ENCODE measurements around the gene GATA3.
A peak's percentile ranks its signal among the peaks of the same experiment; 100 is the strongest.

The GATA3 gene

DNA sequence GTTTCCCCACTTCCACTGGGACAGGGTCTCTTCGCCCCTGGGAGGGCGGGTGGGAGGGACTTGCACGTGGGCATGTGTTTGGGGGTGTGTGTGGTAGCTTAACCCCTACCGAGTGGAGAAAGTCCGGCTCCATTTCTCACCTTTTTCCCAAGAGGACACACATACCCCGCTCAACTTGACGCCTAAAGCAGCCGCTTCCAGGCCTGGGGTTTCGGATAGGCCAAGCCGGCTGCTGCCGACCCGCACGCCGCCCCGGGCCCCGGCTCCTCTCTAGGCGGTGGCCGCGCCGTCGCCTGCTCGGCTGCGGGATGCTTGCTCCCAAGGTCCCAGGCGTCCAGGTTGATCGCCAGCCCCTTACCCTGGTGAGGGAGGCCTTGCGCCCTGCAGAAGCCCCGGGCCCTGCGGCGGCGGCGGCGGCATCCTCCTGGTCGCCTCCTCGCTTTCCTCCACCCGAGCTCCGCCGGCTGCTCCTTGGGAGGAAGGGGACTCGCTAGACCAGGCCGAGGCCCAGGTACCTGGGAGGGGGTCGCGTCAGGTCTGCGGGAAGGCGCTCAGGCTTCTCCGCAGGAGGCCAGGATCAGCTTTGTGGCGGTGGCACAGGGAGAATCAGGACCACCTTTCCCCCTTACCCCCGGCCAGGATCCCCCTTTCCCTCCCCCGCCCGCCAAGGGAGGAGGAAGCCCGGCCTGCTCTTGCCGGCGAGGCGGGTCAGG lies 3.2 kb upstream of the GATA3 start:
- no peak for DNase-seq (ENCODE audit: low read depth in 2 of 2)

DNA sequence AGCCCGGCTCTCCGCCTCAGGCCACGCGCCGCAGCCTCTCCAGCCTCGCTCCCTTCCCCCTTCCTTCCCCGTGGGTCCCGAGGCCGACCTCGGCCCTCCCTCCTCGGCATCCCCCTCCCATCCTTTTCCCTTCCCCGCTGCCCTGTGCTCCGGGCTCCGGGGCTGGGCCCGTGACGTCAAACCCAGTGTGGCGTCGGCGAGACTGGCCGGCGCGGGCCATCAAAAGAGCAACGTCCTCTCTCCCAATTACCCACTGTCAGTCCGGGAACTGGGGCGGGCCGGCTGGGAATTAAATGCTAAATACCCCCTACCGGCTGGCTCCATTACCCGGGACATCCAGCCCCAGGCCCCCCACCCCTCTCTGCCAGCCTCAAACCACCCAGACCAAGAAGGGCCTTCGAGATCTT lies 2.6 kb upstream of the GATA3 start:
- no peak for DNase-seq (ENCODE audit: low read depth in 2 of 2)

DNA sequence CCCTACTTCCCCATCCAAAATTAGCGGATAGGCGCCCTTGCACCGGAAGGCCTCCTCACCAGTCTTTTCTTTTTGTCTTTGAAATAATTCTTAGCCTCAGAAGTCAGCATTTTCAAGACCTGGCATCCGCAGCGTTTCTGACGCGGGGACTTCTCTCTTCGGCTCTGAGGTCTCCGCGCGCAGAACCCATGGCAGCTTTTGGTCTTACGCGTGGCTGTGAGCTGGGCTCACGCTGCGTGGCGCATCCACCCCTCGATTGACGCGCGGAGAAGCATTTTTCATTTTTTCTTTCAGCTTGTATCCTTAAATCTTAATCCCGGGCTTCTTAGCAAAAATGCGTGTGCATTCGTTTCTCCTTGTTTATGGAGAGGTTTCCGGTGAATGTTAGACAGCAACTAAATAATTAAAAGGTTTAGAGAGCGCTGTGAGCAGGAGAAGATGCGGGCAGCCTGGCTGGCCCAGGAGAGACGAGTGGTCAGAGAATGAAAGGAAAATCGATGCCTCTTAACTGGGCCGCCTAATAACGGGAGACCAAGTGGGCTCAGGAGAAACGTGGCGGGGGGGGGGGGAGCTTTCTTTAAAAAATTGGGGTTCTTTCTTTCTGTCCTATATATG lies 2.0 kb upstream of the GATA3 start:
- no peak for DNase-seq (ENCODE audit: low read depth in 2 of 2)

DNA sequence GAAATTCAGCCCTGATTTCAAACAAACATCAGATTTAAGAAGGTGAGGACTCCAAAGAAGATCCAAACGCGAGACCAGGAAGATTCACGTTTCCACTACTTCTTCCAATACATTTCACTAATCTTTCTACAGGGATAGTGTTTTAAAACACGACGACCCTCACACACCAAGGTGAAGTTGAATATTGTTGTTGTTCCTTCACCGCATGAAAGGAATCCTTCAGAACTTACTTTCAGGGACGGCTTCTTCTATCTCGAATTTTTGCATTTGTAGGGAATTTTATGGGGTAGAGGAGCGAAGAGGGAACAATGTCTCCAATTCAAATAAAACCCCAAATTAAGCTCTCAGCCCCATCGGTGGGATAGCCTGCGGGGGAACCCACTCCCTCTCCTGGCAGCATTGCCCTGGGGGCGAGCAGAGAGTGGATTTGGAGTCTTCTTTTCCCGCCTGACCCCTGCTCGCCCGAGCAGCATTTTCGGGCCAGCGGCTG lies 1.5 kb upstream of the GATA3 start:
- DNase-seq (ENCODE audit: low read depth in 2 of 2) = no peak

DNA sequence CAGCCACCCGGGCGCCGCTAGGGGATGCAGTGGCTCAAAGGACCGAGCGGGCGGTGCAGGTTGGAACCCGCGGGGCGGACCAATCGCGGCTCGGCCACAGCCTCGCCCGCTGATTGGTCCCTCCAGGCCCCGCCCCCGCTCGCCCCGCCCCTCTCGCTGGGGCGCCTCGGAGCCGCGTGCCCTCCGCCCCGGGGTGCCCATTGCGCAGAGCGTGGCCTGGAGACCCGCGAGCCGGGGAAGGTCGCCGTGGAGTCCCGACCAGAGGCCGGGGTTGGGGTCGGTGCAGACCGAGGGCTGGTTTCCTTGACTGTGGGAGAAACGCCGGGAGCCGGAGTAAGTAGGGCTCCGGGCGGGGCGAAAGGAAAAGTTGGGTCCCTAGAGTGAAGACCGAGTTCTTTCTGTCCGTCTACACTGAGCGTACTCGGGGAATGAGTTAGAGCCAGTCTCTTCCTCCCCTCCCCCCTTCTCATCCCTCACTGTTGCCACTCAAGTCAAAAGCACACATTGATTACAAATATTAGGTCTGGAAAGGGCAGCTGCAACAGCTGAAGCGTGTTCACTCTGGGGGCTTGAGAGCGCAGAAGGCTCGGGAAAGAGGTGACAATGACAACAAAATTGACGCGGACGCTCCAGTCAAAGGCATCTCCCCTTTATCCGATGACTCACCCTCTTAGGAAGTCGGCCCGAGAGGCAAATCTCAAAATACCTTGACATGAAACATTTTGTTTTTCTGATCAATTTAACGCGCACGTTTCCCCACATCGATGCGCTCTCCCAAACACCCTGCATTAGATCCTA lies 843 bp upstream of the GATA3 start:
- peak; percentile 90 to 95 for DNase-seq (ENCODE audit: low read depth in 2 of 2)

DNA sequence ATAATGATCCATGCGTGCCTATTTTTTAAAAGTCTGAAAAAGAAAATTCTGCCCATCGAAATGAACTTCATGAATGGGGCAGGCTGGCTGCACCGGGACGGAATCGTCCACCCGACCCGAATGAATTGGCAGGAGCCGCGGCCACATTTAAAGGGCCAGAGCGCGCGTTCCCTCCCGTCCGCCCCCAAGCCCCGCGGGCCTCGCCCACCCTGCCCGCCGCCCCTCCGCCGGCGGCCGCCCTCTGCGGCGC lies 319 bp upstream of the GATA3 start:
- DNase-seq (ENCODE audit: low read depth in 2 of 2) = no peak

DNA sequence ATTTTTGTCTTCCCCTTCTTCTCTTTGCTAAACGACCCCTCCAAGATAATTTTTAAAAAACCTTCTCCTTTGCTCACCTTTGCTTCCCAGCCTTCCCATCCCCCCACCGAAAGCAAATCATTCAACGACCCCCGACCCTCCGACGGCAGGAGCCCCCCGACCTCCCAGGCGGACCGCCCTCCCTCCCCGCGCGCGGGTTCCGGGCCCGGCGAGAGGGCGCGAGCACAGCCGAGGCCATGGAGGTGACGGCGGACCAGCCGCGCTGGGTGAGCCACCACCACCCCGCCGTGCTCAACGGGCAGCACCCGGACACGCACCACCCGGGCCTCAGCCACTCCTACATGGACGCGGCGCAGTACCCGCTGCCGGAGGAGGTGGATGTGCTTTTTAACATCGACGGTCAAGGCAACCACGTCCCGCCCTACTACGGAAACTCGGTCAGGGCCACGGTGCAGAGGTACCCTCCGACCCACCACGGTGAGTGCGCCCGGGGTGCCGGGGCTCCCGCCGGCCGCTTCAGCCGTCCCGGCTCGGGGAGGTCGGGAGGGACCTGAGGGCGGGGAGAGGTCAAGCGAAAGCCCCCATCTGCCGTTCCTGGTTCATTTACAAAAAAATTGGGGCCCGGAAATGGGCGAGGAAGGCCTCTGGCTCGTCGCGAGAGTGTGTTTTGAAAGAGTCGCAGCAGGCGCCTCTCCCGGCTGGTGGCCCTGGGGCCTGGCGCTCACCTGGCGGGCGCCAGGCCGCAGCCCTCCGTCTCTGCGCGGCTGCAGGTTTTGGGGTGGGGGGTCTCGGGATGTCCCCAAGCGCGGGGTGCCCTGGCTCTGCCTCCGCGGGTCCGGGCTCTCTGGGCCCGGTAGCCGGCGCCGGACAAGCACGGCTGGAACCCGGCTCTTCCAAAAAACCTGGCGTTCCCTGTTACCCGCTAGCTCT lies 1.2 kb downstream of the GATA3 start:
- DNase-seq (ENCODE audit: low read depth in 2 of 2) = no peak

DNA sequence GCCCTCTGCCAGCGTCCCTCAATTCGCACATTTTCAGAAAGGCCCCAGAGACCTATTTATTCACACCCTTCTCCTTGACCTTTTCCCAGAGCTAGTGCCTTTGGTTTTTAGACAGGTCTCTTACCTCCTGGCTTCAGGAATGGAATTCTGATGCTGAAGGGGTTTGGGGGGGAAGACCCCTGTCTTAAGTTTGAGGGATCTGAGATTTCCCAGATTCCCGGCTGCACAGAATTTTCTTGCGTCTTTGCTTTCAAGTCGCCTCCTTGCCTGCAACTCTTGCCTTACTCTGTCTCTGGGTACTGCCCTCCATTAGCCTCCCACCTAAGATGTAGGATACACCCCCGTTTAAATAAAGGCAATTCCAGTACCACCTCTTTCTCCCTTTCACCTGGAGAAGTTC lies 1.9 kb downstream of the GATA3 start:
- DNase-seq (ENCODE audit: low read depth in 2 of 2) = no peak

DNA sequence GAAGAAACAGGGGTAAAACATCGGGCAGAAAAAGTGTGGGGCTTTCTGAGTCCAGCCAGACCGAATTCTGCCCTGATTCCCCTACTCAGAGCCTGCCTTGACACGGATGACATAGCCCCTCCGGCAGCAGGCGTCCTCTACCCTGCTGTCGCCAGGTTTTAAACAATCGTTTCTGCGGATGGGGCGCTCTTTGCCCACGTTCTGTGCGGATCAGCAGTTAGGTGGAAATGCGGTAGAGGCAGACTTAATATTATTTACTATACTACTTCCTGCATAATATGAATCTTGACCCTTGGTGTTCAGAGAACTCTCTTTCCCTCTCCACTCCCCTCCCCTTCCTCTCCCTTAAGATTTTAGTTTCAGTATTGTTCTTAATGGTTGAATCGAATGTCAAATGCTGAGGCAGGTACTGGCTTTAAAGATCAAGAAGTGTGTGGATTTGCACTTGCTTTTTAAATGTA lies 2.4 kb downstream of the GATA3 start:
- no peak for DNase-seq (ENCODE audit: low read depth in 2 of 2)

DNA sequence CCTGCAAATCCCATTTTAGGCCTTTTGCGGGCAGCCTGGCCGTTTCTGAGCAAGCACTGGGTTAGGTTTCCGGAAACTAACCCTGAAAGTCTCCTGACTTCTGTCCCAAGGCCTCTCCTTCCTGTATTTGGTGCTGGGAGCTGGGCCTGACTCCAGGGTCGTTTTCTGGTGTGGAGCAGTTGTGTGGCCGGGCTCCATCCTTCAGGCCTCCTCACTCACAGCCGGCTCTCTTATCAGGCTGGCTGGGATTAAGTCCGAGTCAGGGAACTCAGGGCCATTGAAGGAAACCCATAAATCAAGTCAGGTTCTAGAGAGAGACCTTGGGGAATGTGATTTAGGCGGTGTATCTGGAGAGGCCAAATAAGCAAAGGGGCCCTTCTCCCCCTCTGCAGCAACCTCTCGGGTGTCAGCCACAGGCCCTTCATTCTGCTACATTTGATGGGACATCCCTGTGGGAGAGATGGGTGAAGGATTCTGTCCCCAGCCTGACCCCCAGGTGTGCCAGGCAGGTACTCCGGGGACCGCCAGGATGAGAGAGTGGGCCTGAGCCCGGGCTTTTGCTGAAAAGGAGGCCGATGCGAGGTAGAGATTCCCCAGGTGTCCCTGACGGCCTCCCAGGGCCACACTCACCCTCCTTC lies 3.3 kb downstream of the GATA3 start:
- DNase-seq (ENCODE audit: low read depth in 2 of 2) = no peak

DNA sequence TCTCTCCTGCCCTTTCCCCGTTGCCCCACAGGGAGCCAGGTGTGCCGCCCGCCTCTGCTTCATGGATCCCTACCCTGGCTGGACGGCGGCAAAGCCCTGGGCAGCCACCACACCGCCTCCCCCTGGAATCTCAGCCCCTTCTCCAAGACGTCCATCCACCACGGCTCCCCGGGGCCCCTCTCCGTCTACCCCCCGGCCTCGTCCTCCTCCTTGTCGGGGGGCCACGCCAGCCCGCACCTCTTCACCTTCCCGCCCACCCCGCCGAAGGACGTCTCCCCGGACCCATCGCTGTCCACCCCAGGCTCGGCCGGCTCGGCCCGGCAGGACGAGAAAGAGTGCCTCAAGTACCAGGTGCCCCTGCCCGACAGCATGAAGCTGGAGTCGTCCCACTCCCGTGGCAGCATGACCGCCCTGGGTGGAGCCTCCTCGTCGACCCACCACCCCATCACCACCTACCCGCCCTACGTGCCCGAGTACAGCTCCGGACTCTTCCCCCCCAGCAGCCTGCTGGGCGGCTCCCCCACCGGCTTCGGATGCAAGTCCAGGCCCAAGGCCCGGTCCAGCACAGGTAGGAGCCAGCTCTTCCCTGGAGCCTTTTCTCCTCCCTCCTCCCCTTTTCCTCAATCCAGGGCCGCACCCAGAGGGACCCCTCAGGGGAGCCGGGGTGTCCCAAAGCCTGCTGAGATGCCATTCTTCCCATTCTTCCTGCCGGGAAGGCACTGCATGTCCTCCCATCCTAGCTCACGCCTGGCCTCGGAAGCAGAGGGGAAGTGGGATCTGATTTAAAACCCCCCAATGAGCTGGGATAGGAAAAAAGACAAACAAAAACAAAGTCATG lies 4.0 kb downstream of the GATA3 start:
- no peak for DNase-seq (ENCODE audit: low read depth in 2 of 2)

DNA sequence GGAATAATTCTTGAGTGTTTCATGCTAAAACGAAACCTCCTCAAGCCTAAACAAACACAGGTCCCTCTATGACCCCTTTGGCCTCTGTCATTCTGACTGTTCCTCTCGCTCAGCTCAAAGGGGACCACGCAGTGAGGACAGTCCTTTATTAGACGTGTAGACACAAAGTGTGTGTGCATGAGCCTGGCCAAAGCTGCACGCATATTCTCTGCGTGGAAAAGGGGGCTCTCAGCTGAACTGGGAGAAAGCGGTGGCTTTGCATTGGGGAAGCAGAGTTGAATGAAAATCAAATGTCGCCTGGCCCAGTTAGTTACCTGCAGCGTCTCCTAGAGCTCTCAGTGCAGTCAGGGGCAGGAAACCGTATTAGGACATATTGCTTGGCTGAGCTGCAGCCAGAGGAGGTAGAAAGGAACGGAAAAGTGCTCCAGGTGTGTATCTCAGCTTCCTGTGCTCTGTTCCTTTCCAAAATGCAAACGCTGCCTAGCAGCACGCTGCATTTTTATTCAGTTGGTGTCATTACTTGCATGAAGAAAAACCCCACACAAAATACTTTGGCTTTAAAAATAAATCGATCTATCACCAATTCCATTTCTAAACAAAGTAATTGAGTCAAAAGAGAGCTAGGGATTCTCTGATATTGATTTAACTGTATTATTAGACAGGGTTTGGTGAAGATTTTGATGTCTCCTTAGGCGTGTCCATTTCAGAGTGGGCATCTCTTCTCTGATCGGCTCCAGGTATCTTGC lies 4.9 kb downstream of the GATA3 start:
- DNase-seq (ENCODE audit: low read depth in 2 of 2) = no peak

DNA sequence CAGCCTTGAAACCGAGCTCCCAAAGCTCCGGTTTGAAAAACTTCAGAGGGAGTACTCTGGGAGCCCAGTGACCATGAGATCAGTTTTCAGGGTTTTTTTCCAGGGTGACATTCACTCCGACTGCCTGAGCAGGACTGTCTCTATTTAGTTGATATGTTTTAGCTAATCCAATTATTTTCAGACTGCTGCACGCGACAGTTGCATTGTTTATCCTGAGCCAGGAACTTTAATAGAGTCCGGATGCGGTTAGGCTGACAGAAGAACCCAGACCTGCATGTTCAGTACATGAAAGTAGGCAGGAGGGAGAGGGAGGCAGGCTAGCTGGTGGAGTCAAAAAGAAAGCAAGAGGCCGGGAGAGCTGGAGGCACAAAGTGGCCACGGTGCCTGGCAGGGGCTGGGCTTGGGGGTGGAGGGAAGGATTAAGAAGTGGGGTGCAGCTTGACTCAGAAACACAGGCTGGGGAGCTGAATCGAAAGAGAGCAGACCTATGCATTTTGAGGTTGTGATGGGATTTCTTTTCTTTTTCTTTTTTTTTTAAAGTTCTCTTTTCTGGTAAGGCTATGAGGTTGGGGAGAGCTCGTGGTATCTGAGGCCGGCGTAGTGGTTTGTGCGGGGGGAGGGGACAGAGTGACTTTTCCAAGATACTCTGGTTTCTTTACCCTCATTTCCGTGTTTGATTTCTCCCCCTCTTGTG lies 5.7 kb downstream of the GATA3 start:
- peak in 1 of 2 donors; percentile 71 for DNase-seq (ENCODE audit: low read depth in 2 of 2)

DNA sequence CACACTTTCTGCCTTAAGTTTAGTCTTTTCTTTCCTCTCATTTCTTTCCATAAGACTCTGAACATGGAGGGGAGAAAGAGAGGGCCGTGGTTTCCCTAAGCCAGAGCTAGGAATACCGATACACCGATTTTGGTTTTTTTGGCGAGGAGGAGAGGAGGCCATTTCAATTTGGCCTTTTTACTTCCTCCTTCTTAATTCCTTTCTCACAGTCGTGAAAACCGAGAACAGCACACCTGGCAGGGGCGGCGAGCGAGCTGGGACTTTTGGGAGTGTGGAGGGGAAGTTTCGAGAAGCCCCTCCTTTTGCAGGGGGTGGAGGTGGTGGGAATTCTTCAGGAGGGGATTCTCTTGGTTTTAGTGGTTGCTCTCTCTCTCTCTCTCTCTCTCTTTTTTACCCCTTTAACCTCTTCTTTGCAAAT lies 6.2 kb downstream of the GATA3 start:
- DNase-seq (ENCODE audit: low read depth in 2 of 2) = no peak

DNA sequence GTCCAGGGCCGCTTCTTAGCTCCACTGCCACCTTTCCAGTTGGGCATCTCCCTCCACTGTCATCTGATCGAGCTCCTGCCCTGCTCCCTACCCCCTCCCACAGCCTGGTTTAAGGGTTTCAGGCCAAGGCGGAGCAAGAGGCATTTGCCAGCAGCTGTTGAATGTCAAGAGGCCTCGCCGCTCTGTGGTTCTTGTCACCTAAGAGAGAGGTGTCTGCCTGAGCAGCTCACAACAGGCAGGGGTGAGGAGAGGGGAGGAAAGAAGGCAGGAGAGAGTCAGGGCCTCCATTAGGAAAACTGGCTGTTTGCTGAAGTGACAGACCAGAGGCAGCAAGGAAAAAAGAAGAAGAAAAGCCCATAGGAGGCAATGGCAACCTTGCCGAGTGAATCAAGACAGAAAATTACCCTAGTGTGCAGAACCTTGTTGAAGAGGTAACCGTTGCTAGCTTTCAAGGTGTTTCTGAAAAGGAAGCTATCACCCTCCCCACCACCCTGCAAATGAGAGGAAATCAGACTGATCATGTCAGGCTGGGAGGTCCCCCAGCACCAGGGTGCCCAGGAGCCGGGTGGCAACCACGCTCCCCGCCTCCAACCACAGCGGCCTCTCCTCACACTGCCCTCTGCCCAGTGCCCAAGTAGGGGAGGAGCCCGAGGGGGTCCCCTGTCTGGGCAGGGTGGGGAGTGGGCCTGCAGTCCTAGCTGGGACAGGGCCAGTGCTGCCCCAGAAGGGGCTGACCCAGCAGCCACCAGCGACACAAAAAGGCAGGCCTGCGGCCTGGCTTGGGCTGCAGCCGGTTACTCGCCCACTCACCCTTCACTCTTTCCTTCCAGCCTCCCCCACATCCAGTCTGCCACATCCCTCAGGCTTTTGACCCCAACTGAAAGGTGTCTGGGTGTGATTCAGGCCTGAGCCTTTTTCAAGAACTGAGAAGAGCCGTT lies 7.1 kb downstream of the GATA3 start:
- DNase-seq (ENCODE audit: low read depth in 2 of 2) = peak in 1 of 2 donors; percentile 63

DNA sequence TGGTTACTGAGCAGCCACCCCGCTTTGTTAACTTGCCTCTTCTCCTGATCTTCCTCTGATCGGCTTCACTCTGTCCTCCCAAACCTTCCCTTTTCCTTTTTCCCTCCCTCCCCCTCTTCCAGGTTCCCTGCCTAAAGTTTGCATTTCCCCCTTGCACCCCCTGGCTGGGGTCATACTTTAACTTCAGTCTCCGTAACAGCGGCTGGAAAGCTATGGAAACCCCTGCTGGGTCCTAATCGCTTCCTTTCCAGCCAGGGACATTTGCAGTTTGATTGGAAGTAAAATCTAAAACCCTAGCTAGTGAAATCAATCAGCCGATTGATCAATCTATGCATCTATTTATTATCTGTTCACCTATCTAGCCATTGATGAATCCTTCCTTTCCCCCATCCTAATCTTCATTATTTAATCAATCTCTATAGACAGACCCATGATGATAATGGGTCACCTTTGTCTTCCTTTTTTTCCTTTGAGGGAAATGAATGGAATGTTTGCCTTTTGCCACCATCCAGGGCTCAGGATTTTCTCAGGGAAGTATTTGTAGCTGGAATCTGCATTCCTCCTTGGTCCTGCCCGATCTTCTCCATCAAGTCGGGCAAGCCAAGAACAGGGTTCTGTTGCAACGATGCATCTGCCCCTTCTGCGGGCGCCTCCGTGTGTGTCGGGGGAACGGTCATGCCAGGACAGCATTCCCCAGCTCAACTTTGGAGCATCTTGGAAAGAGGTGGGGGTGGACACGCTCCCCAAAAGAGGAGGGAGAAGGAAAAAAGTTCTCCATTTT lies 8.8 kb downstream of the GATA3 start:
- DNase-seq (ENCODE audit: low read depth in 2 of 2) = no peak

DNA sequence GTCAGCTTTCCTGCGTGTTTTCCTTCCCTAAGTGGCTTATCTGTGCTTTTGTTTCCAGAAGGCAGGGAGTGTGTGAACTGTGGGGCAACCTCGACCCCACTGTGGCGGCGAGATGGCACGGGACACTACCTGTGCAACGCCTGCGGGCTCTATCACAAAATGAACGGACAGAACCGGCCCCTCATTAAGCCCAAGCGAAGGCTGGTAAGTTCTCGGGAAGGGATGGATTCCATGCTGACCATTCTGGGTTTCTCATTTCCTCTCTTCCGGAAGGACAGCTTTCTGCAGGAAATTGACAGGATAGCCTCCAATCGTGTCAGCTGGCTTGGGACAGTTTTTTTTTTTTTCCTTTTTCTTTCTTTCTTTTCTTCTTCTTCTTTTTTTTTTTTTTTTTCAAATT lies 9.4 kb downstream of the GATA3 start:
- DNase-seq (ENCODE audit: low read depth in 2 of 2) = no peak

Measured in stimulated activated CD8-positive, alpha-beta memory T cell treated with anti-CD3 and anti-CD28 coated beads, Interleukin-15, amount 100 ng/mL, for 48 hours (primary cell).